ENCODE measurements around the gene MRPL27.
"Not testable (repeated sequence)": the region's sequence is repeated elsewhere in the genome, so short reads cannot be mapped to it uniquely, and the experiment has no call there.

MRPL27 gene

DNA sequence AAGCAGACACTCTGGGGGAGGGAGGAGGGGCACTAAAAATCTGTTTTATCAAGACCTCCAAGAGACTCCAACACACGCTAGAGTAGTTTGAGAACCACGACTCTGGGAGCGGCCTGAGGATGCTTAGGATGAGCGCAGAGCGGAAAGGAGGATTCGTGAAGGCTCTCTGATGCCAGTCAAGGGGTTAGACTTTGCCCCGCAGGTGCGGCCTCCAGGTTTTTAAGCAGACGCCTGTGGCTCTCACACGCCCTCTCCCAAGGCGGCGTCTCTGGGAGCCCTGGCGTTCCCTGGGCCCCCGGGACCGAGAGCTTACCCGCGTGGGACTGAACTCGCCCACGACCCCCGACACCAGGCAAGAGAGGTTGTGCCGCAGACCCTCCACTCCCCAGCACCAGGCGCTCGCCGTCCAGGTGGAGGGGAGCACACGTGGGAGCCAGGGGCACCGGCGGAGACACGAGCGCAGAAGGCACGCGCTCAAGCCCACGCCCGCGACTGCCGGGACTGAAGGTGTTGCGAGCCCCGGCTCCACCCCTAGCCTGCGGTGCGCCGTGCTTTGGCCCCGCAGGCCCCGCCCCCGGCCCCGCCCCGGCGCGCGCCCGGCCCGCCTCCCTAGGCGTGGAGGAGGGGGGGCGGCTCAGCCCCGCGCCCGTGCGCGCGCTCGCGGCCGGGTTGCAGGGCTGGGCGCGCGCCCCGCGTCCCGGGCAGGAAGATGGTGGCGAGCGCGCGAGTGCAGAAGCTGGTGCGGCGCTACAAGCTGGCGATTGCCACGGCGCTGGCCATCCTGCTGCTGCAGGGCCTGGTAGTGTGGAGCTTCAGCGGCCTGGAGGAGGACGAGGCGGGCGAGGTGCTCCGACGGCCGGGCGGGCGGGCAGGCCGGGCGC lies 27.3 kb downstream of the MRPL27 start, which contains the start of gene XYLT2:
Gene XYLT2 (plus strand): TSS at position 695 of the 881 bp plus-strand sequence. CDS start 15 bp downstream, at position 710.
- peaks cover 31% of the 10 kb centered on the region for H3K4me1 Mint-ChIP-seq
- DNase-seq (ENCODE audit: low spot score in 2 of 2) = peak; percentile 78 to 85
- H3K27ac Mint-ChIP-seq (ENCODE audit: low read depth) = peak within 1 kb of the TSS; percentile 90
- no peaks in the 10 kb centered on the region for H3K9me3 Mint-ChIP-seq
- H3K4me3 Mint-ChIP-seq = peak within 1 kb of the TSS; percentile 89
- ATAC-seq (replicated peaks; ENCODE audit: extremely low read depth, poor library complexity, severe bottlenecking) = peak; percentile 88
- H3K27me3 Mint-ChIP-seq = no peaks in the 10 kb centered on the region
- H3K36me3 Mint-ChIP-seq (ENCODE audit: insufficient read depth) = peaks cover 4% of the 10 kb centered on the region

DNA sequence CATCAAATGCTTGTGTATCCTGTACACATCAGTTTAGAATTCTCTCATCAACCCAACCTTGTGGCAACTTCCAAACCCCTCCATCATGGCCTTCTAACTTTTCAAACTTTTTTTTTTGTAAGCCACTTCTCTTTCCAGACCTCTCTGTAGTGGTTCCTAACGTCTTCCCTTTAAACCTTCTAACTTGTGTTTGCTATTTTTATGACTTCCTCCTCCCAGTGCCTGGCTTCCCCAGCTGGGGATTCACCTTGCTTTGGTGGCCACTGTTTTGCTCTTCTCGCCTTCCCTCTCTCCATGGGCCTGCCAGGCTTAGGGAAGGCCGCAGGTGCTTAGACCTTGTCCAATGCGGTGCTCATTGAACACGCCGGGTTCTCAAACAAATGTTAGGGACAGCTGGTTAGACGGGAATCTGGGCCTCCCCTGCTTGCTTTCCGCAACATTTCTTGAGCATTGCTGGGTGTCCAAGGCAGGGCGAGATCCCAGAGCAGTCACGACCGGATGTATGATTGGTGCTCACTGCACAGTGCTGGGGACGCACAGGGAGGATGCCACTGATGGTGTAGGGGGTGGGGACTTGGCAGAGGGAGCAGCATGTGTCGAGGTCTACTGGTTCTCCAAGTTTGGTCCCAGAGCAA lies 28.1 kb downstream of the MRPL27 start:
- peaks cover 4% of the 10 kb centered on the region for H3K36me3 Mint-ChIP-seq (ENCODE audit: insufficient read depth)
- no peaks in the 10 kb centered on the region for H3K27me3 Mint-ChIP-seq
- H3K4me3 Mint-ChIP-seq = peak overlapping the region; percentile 89
- DNase-seq (ENCODE audit: low spot score in 2 of 2) (no peak), ATAC-seq (replicated peaks; ENCODE audit: extremely low read depth, poor library complexity, severe bottlenecking) (no peak)
- H3K9me3 Mint-ChIP-seq = no peaks in the 10 kb centered on the region
- H3K27ac Mint-ChIP-seq (ENCODE audit: low read depth) = no peak overlapping the region
- H3K4me1 Mint-ChIP-seq = peaks cover 27% of the 10 kb centered on the region

DNA sequence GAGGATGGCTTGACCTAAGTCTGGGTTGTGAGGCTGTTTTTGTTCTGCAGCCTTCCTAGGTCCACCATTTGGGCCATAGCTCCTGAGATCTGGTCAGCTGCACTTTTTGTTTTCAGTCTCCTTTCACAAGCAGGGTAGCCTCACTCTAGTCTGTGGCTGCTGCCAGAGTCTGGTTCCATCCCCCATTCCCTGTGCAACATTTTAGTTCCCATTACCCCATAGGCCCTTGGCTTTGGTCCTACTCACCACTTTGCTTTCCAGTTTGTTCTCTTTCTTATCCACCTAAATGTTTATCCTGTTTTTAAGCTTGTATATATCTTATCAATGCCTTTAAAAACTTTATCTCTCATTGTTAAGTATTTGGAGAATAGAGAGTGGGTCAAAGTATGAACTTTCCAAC lies 33.6 kb downstream of the MRPL27 start:
- no peak for ATAC-seq (replicated peaks; ENCODE audit: extremely low read depth, poor library complexity, severe bottlenecking)

GRCh38 chr17:50338645-50339044 lies 34.3 kb downstream of the MRPL27 start:
- Mint-ChIP-seq H3K36me3 (ENCODE audit: insufficient read depth) (no peaks in the 10 kb centered on the region), H3K27ac (ENCODE audit: low read depth) (no peak overlapping the region), H3K9me3 (peaks cover 15% of the 10 kb centered on the region), H3K27me3 (peaks cover 6% of the 10 kb centered on the region), H3K4me1 (no peaks in the 10 kb centered on the region), H3K4me3 (no peak overlapping the region)
- ATAC-seq (replicated peaks; ENCODE audit: extremely low read depth, poor library complexity, severe bottlenecking) (no peak), DNase-seq (ENCODE audit: low spot score in 2 of 2) (no peak)

More for the DNA sequence above, 33.6 kb downstream of the MRPL27 start:
- Mint-ChIP-seq H3K27ac (ENCODE audit: low read depth) (no peak overlapping the region), H3K36me3 (ENCODE audit: insufficient read depth) (no peaks in the 10 kb centered on the region), H3K4me3 (no peak overlapping the region), H3K4me1 (no peaks in the 10 kb centered on the region), H3K27me3 (no peaks in the 10 kb centered on the region), H3K9me3 (peaks cover 15% of the 10 kb centered on the region)
- no peak for DNase-seq (ENCODE audit: low spot score in 2 of 2)

DNA sequence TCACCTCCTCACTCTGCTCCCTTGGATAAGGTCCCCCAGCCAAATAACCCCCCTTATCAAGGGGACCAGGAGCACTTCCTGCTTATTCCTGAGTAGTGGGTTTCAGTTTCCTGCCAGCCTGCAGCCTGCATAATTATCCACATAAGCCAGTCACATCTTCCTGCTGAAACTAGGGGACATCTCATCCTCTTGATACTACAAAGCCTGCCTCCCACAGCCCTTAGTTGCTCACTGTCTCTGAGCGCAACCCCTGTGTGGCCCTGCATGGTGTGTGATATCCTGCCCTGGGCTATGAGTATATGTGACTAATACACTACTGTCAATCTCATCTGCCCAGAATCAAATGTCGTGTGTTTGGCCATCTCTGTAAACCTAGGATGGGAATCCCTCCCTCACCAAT lies 35.0 kb downstream of the MRPL27 start:
- H3K36me3 Mint-ChIP-seq (ENCODE audit: insufficient read depth) = no peaks in the 10 kb centered on the region
- DNase-seq (ENCODE audit: low spot score in 2 of 2) (no peak), ATAC-seq (replicated peaks; ENCODE audit: extremely low read depth, poor library complexity, severe bottlenecking) (no peak)
- H3K27me3 Mint-ChIP-seq = peaks cover 13% of the 10 kb centered on the region
- no peak overlapping the region for H3K4me3 Mint-ChIP-seq
- H3K27ac Mint-ChIP-seq (ENCODE audit: low read depth) = no peak overlapping the region
- H3K4me1 Mint-ChIP-seq = no peaks in the 10 kb centered on the region
- peaks cover 15% of the 10 kb centered on the region for H3K9me3 Mint-ChIP-seq

- not testable (repeated sequence) for ATAC-seq (replicated peaks; ENCODE audit: extremely low read depth, poor library complexity, severe bottlenecking); H3K36me3 Mint-ChIP-seq (ENCODE audit: insufficient read depth); H3K4me3 Mint-ChIP-seq; H3K4me1 Mint-ChIP-seq; DNase-seq (ENCODE audit: low spot score in 2 of 2); H3K27ac Mint-ChIP-seq (ENCODE audit: low read depth); H3K9me3 Mint-ChIP-seq
- peaks cover 49% of the 10 kb centered on the region for H3K27me3 Mint-ChIP-seq
These were observed 39.5 kb downstream of the MRPL27 start for GRCh38 chr17:50333291-50334057.

DNA sequence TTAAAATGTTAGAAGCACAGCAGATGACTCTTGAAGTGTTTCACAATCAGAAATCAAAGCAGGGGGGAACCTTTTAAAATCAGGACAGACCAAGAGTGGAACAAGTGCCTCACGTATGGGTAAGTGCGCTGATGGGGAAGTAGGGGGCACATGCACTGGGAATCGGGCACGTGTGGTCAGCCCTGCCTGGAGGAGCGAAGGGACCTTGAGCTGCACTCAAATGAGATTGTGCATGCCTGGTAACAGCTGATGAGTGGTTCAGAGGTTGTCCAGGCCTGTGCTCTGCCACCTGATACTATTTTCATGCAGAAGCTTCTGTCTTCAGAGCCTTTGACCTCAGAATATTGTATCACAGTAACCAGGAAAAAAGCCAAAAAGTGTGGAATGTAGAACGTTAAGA lies 40.8 kb downstream of the MRPL27 start:
- ATAC-seq (replicated peaks; ENCODE audit: extremely low read depth, poor library complexity, severe bottlenecking) (no peak), DNase-seq (ENCODE audit: low spot score in 2 of 2) (no peak)
- Mint-ChIP-seq H3K27ac (ENCODE audit: low read depth) (no peak overlapping the region), H3K9me3 (no peaks in the 10 kb centered on the region), H3K4me3 (no peak overlapping the region), H3K4me1 (no peaks in the 10 kb centered on the region), H3K27me3 (peaks cover 49% of the 10 kb centered on the region), H3K36me3 (ENCODE audit: insufficient read depth) (no peaks in the 10 kb centered on the region)

GRCh38 chr17:50331085-50331791 lies 41.7 kb downstream of the MRPL27 start:
- no peaks in the 10 kb centered on the region for H3K9me3 Mint-ChIP-seq
- no peak for ATAC-seq (replicated peaks; ENCODE audit: extremely low read depth, poor library complexity, severe bottlenecking)
- DNase-seq (ENCODE audit: low spot score in 2 of 2) = no peak
- no peak overlapping the region for H3K27ac Mint-ChIP-seq (ENCODE audit: low read depth)
- H3K27me3 Mint-ChIP-seq = peaks cover 49% of the 10 kb centered on the region
- no peaks in the 10 kb centered on the region for H3K36me3 Mint-ChIP-seq (ENCODE audit: insufficient read depth)
- no peak overlapping the region for H3K4me3 Mint-ChIP-seq
- H3K4me1 Mint-ChIP-seq = no peaks in the 10 kb centered on the region

- Mint-ChIP-seq H3K36me3 (ENCODE audit: insufficient read depth) (no peaks in the 10 kb centered on the region), H3K27ac (ENCODE audit: low read depth) (no peak overlapping the region), H3K4me3 (no peak overlapping the region), H3K27me3 (peaks cover 49% of the 10 kb centered on the region), H3K4me1 (no peaks in the 10 kb centered on the region), H3K9me3 (no peaks in the 10 kb centered on the region)
- DNase-seq (ENCODE audit: low spot score in 2 of 2) (no peak), ATAC-seq (replicated peaks; ENCODE audit: extremely low read depth, poor library complexity, severe bottlenecking) (no peak)
These were observed 42.7 kb downstream of the MRPL27 start for GRCh38 chr17:50330151-50330775.

GRCh38 chr17:50329716-50330115 lies 43.3 kb downstream of the MRPL27 start:
- ATAC-seq (replicated peaks; ENCODE audit: extremely low read depth, poor library complexity, severe bottlenecking) (no peak), DNase-seq (ENCODE audit: low spot score in 2 of 2) (no peak)
- Mint-ChIP-seq H3K27me3 (peaks cover 49% of the 10 kb centered on the region), H3K4me3 (no peak overlapping the region), H3K36me3 (ENCODE audit: insufficient read depth) (peaks cover 2% of the 10 kb centered on the region), H3K9me3 (no peaks in the 10 kb centered on the region), H3K4me1 (no peaks in the 10 kb centered on the region), H3K27ac (ENCODE audit: low read depth) (no peak overlapping the region)

GRCh38 chr17:50328363-50329325 lies 44.3 kb downstream of the MRPL27 start:
- Mint-ChIP-seq H3K36me3 (ENCODE audit: insufficient read depth) (peaks cover 2% of the 10 kb centered on the region), H3K4me3 (no peak overlapping the region), H3K4me1 (no peaks in the 10 kb centered on the region), H3K27me3 (peaks cover 43% of the 10 kb centered on the region), H3K9me3 (no peaks in the 10 kb centered on the region), H3K27ac (ENCODE audit: low read depth) (no peak overlapping the region)
- DNase-seq (ENCODE audit: low spot score in 2 of 2) (no peak), ATAC-seq (replicated peaks; ENCODE audit: extremely low read depth, poor library complexity, severe bottlenecking) (no peak)

Measured in central memory CD8-positive, alpha-beta T cell (primary cell).